Epithelial cell of proximal tubule (primary cell): Measurements from ENCODE around the gene UBE3D. TPM values are rescaled to one million over a fixed set of nuclear protein-coding genes. Genes with fewer than 3 reads are reported as not detected.

Source experiments
- DNase-seq: peaks from one replicate; pipeline ENCODE4 v3.0.0-alpha.2; 2011; ENCODE audit warnings: low read depth
- H3K4me3 ChIP-seq: 2 replicates; pipeline ENCODE4 v1.5.1; 2011; ENCODE audit warnings: low read depth, mild to moderate bottlenecking, low read length
- CTCF ChIP-seq: conservative IDR thresholded peaks from 2 replicates; pipeline ENCODE4 v1.5.1; 2012; ENCODE audit warnings: low read depth, mild to moderate bottlenecking, low read length
- total RNA-seq: library from RNA; depleted of rRNA; stranded (reverse); fragments of >200 nt; gene quantifications from 2 replicates; pipeline ENCODE4 v1.2.3, GENCODE V29; 2015

UBE3D gene
- total RNA-seq, 1 donor from 2014 or later, result 5.9 TPM

GRCh38 chr6:83057705-83058321 is 7.8 kb downstream of the UBE3D start:
- no peak overlapping the region for H3K4me3 ChIP-seq
- TF ChIP-seq CTCF, result peak; percentile 94
- no peak for DNase-seq

DNA sequence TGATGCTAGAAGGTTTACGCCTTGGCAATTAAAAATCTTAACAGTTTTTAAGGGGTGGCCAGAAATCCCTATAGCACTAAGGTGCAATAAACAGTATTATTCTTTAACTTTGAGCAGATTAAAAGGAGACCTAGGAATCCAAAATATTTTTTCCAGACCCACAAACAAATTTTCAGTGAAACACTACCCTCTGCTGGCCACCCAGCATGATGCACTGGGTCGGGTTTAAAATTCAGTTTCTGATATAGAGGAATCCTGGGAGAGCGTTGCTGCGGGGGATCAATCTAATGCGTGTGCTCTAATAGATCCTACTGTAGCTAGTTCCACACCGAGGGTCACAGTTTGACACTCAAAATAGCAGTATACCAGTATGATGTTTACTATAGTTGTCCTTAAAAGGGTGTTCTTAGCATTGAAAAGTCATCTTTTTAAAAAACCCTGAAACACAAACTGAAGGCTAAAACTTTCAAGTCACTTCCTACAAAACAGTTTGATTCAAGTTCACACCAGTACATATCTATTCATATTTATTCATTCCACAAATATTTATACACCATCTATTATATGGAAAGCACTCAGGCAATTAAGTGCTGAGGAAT is 10.2 kb downstream of the UBE3D start:
- no peak for DNase-seq
- peak; percentile 85 for TF ChIP-seq CTCF
- H3K4me3 ChIP-seq, result no peak overlapping the region

GRCh38 chr6:83053678-83054077 is 12.0 kb downstream of the UBE3D start:
- TF ChIP-seq CTCF, result no peak
- H3K4me3 ChIP-seq, result no peak overlapping the region
- no peak for DNase-seq

DNA sequence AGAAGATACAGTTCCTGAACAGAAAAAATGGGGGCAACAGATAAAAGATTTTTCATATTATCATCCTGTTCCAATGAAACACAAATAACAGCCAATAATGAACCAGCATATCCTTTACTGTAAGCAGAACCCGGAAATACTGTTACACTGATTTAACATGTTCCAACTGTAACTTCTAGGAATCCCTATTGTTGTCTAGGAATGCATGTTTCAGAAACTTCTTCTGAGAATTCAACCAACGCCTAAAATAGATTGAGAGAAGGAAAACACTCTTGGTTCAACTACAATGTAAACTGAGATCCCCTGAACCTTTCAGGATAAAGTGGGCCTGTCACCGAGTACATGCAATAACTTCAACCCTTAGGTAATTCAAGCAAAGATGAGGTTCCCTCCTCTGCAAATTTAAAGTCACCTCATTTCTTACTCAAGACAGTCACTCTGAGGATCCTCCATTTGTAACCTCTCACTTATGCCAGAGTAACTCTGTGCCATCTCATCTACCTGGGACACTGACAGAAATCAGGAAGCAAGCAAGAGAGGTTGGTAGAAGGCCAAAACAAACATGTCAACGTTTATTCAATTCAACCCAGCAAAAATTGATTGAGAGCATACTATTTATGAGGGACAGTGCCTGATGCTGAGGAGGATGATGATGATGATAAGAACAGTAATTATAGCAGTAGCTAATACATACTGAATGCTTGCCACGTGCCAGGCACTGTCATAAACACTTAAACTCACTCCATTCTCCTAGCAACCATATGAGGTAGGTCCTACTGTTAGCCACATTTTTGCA is 14.1 kb downstream of the UBE3D start:
- TF ChIP-seq CTCF, result no peak
- no peak overlapping the region for H3K4me3 ChIP-seq
- no peak for DNase-seq

GRCh38 chr6:83047065-83047754 is 18.4 kb downstream of the UBE3D start:
- DNase-seq, result no peak
- TF ChIP-seq CTCF, result no peak
- H3K4me3 ChIP-seq, result no peak overlapping the region

- DNase-seq, result no peak
- TF ChIP-seq CTCF, result no peak
- H3K4me3 ChIP-seq, result no peak overlapping the region
These were observed 21.4 kb downstream of the UBE3D start for GRCh38 chr6:83044091-83044768.
